ENCODE results near the gene SLC25A10. TPM values are rescaled to one million over a fixed set of nuclear protein-coding genes. Genes with fewer than 3 reads are reported as not detected.

SLC25A10 gene
- total and polyA plus RNA-seq, 2 donors (not counting 3 experiments of a cell fraction or from before 2014, with no cell fraction given): 16.7 to 17.2 TPM

DNA sequence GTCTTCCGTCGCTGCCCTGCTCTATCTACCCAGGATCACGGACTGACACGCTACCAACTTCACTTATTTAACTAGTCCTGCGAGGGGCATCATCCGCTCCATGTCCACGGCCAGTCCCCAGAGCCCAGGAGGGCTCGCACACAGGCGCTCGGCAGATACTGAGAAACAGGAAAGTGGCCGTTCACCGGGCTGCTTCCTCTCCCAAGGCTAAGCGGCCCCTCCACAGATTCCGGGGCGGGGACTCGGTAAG is 46.1 kb upstream of the SLC25A10 start:
- ChIA-PET CTCF (no interaction called here), POLR2A (interaction anchor here (1.0 kb wide), 1 partner anchor 18 kb away, joined by 3 read pairs; the partner anchor contains the start of genes ARL16 and HGS)
- peak overlapping the region; percentile 21 to 76 (median 64) for H3K4me3 ChIP-seq (replicated peaks in 1 of 3; ENCODE audit: insufficient read depth in 1 of 3, low read depth in 1 of 3, low read length in 3 of 3)
- H3K79me2 ChIP-seq (ENCODE audit: control insufficient read depth, insufficient read depth, low read length): peaks cover 21% of the 10 kb centered on the region
- intact Hi-C loops (cut with micrococcal nuclease): loop anchor here (1.0 to 2.0 kb wide), 2 partner anchors 18 to 29 kb away; partner anchors contain the start of genes HGS, NPLOC4 and TSPAN10
- H4K20me1 ChIP-seq (replicated peaks; ENCODE audit: control insufficient read depth, extremely low read depth, insufficient read depth, low read length): no peaks in the 10 kb centered on the region
- peak overlapping the region; percentile 36 for H3K27ac ChIP-seq (ENCODE audit: insufficient read depth, low read depth, low read length)
- H3K36me3 ChIP-seq (ENCODE audit: control insufficient read depth in 2 of 2, extremely low read depth in 1 of 2, insufficient read depth in 2 of 2, low read length in 2 of 2): peaks cover under 1 to 14% of the 10 kb centered on the region in 2 experiments
- H2AFZ ChIP-seq (ENCODE audit: low read depth, low read length): peak overlapping the region; percentile 13
- H3K9me1 ChIP-seq (replicated peaks; ENCODE audit: control insufficient read depth, extremely low read depth, insufficient read depth, low read length): no peaks in the 10 kb centered on the region
- no peaks in the 10 kb centered on the region for H3K27me3 ChIP-seq (ENCODE audit: control insufficient read depth in 2 of 2, insufficient read depth in 2 of 2, low read length in 2 of 2)
- TSS peak; percentile 77 for BruUV-seq (replicated peaks)
- dilution Hi-C loops (cut with MboI; ENCODE audit: extremely low pct_ligation_motif_present, low sequenced_read_pairs): no loop called here
- H3K4me2 ChIP-seq (ENCODE audit: insufficient read depth, low read length): peak overlapping the region; percentile 72
- H3K9me3 ChIP-seq (replicated peaks; ENCODE audit: control insufficient read depth, insufficient read depth, low read length): no peaks in the 10 kb centered on the region
- no peak for FAIRE-seq
- peaks cover 18% of the 10 kb centered on the region for H3K4me1 ChIP-seq (ENCODE audit: control insufficient read depth, extremely low read depth, insufficient read depth, low read length)
- TF ChIP-seq MYC (IDR thresholded peaks at IDR 0.05; ENCODE audit: low read depth, low read length) (no peak), JUN (IDR thresholded peaks at IDR 0.05; ENCODE audit: borderline replicate concordance, insufficient read depth, insufficient read length, low read depth) (no peak), POLR2A (IDR thresholded peaks at IDR 0.05; ENCODE audit: low read depth, low read length) (no peak), GATA2 (IDR thresholded peaks at IDR 0.05; ENCODE audit: insufficient read depth, insufficient read length, low read depth, low read length) (no peak), MAX (IDR thresholded peaks at IDR 0.05; ENCODE audit: insufficient read depth, insufficient read length) (no peak), CTCF (IDR thresholded peaks at IDR 0.05; ENCODE audit: extremely low read depth in 1 of 2, insufficient read depth in 1 of 2, low read depth in 1 of 2, low read length in 2 of 2) (no peak), POLR2AphosphoS5 (IDR thresholded peaks at IDR 0.05; ENCODE audit: insufficient read depth, low read depth, low read length) (no peak), EZH2 (IDR thresholded peaks at IDR 0.05; ENCODE audit: borderline replicate concordance, low read depth, low read length, severe bottlenecking) (no peak), FOS (IDR thresholded peaks at IDR 0.05; ENCODE audit: borderline replicate concordance, insufficient read depth, low read length) (no peak)
- no peak for DNase-seq (ENCODE audit: low read depth, low spot score)
- H3K9ac ChIP-seq (replicated peaks; ENCODE audit: extremely low read depth, insufficient read depth, low read length): peak overlapping the region; percentile 69
